Activated gamma-delta T cell treated with anti-CD3 and anti-CD28 coated beads, Interleukin-2, amount 50 U/mL, for 16 hours (primary cell): Measurements from ENCODE around the gene OTOR.
A peak's percentile ranks its signal among the peaks of the same experiment; 100 is the strongest.

ENCODE experiments used
- DNase-seq: peaks from one replicate; pipeline ENCODE4 v3.0.0-alpha.2; 2020; ENCODE audit warnings: low read depth

The OTOR gene

DNA sequence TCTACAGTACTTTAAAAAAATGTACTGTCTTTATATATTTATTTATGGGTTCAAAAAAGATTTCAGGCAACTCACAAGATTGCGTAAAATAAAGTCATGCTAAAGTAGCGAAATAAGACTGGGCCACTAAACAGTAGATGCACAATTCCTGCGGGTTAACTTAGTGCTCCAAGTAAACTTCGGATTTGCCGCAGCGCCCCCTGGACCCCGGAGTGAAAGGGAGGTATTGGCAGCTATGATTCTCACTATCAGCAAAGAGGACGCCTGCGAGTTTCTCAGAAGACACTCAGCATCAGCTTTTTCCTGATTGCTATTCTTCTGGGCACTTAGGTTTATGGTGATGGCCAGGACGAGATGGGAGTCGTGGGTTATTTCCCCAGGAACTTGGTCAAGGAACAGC lies 1.4 kb downstream of the OTOR start:
- DNase-seq = no peak

DNA sequence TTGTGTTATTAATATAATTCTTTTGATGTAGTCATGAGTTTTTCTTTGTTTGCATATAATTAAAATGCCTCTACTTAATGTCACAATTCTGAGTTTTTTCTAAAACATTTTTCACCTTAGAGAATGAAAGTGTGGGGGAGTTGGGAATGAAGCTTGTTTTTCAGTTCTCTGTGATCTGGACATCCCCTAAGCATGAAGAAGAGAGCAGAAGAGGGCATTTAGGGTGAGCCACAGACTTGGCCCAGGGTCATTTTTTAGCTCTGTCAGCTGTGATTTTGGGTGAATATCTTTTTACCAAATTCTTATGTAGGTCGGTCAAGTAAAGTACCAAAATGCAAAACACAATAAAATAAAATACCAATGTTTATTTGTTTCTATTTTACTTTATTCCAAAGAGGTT lies 3.9 kb downstream of the OTOR start:
- DNase-seq = no peak

DNA sequence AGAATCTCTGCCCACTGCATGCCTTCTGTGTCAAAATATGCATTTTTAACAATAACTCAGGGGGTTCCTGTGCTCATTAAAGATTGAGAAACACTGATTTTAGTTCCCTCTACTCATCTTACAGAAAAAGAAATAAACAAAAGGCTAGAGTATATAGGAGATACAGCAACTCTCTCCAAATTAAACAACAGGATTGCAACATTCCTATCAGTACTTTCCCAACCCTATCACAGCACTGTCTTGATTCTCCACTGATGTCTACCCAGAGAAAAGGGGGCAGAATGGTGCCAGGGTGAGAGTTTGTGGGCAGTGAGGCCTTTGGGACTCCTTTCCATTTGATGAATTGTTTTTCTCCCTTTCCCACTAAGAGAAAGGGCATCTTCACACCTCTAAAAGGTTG lies 4.7 kb downstream of the OTOR start:
- no peak for DNase-seq

DNA sequence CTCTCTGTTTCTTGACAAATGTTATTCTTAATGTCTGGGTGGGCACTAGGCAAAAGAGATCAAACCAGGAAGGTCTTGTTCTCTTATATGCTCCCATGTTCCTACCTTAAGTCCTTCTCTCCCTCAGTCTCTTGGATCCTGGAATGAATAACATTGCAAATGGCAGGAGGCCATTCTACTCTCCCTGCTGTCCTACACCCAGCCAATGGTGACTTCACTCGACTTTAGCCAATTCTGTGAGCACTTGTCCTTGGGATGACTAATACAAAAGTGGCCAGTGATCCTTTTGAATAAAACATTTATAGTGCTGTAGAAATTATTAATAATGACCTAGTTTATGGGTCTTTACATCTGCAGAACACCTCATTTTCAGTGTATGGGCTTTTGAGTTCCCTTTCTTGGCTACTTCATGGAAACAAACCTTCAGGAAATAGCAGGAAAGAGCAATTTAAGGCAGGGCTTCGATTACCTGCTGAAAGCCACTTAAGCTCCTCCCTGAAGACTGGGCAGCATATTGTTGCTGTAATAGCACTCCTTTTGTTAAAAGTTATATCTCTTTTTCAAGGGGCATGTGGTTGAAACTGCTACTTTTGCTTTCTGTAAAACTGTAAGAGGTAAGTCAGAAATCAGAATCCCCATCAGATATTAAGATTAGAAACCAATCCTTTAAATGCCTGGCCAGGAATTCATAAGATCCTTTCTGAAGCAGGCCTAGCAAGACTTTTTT lies 10.5 kb downstream of the OTOR start:
- DNase-seq = no peak

DNA sequence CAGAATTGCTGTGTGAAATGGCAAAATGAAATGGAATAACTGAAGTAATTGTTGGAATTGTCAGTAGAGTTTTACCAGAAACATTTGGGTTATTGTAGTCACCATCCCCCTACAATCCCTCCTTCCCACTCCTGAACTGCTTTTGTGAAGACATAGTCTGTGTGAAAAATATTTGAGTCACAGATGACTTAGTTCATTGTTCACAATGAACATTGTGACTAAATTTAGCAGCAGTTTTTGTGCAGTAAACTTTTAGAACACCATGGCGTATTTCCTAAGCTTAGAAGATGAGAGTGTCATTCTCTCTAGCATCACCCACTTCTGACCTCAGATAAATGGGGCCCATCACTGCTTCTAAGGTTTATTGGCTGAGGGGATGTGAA lies 11.0 kb downstream of the OTOR start:
- no peak for DNase-seq

DNA sequence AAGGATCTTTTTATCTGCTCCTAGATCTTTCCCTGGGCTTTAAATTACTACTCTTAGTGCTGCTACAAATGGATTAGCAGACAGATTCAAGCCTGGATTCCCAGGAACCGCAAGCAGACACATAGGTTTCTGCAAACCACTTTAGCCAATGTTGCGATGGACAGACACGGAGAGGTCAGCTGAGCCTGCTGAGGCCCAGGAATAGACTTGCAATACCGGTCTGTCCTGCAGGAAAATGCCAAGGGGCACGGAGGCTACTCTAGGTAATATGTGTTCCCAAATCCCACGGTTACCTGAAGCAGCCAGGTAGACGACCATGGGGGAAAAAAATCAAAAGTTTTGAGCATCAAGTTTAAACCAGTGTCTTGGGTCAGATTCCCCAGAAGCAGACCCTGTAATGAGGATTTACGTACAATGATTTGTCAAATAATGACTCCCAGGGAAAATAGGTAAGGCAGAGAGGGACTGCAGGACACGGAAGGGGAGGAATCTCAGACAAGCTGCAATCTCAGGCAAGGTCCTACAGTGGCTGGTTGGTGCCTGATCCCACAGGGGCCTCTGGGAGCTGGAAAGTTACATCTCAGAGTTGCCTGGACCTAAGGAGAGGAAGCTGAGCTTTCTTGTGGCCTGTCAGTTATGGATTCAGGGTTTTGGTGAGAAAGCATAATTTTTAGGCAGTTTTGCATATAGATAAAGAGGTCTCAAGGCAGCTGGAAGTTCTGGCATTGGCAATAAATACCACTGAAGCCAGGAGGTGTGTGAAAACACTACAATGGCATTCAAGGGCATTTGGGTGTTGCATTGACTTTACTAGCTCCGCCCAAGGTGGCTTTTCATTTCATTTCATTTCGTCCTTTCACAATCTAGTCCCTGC lies 12.5 kb downstream of the OTOR start:
- DNase-seq = no peak

DNA sequence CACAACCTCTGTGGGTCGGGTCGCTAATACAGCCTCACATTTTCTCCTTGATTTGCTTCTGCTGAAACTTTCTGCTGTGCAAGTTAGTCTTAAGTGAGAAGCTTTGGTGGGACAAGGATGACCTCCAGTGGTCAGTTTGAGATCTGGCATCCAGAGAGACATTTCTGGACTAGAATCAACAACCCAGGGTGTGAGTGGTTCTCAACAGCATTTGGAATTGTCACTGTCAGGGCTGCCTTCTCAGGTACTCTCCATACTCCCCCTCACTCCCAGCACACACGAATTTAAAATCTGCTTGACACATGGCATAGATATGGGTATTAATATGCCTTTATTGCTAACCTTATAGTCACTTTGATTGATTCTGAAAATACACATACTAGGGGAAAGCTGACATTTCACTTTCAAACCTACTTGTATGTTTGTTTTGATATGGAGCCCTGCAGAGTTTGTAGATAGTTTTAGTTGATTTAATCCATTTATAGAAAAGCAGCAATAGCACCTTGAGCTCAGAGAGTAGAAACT lies 13.2 kb downstream of the OTOR start:
- peak; percentile 5 for DNase-seq

DNA sequence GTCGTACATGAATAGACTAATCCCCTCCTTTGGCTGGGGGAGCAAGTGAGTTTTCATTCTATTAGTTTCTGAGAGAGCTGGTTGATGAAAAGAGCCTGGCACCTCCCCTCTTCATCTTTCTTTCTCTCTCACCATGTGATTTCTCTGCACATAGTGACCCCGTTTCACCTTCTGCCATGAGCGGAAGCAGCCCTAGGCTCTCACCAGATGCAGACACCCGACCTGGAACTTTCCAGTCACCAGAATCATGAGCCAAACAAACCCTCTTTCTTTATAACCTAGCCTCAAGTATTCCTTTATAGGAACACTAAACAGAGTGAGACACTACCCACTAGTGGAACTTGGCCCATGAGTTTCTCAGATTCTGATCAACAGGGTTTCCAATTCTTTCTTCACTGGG lies 16.4 kb downstream of the OTOR start:
- DNase-seq = no peak

DNA sequence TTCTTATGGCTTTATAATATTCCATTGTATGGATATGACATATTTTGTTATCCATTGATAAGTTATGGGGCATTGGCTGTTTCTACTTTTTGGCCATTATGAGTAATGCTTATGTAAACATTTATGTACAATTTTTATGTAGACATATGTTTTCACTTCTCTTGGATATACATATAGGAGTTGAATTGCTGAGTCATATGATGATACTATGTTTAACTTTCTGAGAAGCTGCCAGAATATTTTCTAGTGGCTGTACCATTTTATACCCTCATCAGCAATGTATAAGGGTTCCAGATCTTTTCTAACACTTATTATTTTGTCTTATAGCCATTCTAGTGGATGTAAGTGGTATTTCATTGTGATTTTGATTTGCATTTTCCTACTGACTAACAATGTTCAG lies 23.1 kb downstream of the OTOR start:
- no peak for DNase-seq

DNA sequence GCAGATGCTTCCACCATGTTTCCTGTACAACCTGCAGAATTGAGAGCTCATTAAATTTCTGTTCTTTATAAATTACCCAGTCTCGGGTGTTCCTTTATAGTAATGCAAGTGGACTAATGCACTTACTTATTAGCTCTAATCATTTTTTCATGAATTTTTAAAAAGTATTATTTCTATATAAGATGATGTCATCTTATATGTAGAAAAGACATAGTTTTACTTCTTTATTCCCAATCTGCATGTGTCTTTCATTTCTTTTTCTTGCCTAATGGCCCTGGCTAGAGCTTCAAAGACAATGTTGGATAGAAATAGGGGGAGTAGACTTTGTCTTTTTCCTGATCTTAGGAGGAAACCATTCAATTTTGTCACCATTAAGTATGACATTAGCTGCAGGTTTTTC lies 27.8 kb downstream of the OTOR start:
- no peak for DNase-seq

DNA sequence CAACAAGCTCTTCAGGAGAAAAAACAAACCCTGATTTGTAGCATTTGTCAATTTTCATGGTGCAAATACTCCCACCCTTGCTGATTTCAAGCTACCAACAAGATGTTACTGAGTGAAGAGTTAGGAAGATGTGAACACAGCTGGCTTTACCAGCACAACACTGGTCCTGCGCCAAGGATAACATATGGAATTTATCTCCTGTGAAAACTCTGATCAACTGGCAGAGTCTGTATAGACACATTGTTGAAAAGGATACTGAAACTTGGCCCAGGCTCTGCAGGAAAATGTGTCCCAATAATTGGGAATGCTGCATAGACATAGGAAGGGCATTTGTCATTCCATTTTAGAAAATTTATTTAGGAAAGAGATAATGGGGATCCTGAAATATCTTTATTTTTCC lies 29.0 kb downstream of the OTOR start:
- no peak for DNase-seq

DNA sequence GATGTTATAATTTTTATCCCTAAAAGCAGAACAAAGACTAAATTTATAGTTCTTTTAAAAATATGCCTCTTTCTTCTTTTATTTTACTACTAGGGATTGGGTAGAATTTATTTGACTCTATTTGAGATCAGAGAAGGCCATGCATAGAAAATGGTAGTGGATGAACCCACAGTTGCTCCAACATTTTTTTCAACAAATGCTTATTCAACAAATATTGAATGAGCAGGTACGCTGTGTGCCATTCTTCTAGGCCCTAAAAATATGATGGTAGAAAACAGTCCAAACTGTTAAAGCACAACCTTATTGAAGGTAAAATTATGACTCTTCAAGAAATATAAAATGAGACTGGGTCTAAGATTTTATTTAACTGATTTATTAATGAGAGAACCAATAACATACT lies 30.0 kb downstream of the OTOR start:
- DNase-seq = no peak

DNA sequence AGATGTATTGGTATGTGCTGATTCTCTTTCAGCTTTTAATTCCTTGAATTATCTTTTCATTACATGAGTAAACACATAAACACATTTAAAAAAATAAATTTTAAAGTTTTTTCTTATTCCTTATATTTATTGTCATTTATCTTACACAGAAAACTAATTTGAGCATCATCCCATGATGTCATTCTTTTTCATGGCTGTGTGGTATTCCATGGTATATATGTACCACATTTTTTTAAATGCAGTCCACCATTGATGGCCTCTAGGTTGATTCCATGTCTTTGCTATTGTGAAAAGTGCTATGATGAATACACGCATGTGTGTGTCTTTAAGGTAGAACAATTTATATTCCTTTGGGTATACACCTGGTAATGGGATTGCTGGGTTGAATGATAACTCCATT lies 33.3 kb downstream of the OTOR start:
- no peak for DNase-seq

DNA sequence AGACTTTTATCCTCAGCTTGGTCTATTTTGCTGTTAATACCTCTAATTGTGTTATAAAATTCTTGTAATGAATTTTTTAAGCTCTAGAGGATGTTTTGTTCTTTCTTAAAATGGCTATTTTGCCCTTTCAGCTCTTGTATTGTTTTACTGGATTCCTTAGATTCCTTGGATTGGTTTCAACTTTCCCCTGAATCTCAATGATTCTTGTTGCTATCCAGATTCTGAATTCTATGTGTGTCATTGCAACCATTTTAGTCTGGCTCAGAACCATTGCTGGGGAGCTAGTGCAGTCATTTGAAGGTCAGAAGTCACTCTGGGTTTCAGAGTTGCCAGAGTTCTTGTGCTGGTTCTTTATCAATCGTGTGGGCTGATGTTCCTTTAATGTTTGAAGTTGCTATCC lies 37.1 kb downstream of the OTOR start:
- no peak for DNase-seq
